ENCODE results near the gene SCLT1.

DNA sequence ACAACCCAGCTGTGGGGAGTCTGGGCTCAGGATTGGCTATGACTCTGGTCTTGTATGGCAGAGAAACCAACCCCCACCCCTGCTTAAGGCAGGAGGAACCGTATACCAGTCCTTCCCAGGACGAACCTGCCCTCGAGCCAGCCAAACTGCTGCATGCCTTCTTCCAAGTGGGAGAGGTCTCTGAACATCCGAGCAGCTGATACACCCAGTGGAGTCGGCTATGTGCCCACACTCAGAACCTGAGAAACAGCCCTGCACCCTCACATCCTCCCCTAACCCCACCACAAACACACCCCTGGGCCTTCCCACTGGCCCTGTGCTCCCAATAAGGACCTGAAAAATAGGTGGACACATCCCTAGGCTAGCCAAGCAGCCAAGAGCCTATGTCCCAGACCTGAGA is 24.4 kb upstream of the SCLT1 start:
- TF ChIP-seq EZH2 (IDR thresholded peaks at IDR 0.05; ENCODE audit: low read length), result no peak
- TF ChIP-seq, protein P1, sequence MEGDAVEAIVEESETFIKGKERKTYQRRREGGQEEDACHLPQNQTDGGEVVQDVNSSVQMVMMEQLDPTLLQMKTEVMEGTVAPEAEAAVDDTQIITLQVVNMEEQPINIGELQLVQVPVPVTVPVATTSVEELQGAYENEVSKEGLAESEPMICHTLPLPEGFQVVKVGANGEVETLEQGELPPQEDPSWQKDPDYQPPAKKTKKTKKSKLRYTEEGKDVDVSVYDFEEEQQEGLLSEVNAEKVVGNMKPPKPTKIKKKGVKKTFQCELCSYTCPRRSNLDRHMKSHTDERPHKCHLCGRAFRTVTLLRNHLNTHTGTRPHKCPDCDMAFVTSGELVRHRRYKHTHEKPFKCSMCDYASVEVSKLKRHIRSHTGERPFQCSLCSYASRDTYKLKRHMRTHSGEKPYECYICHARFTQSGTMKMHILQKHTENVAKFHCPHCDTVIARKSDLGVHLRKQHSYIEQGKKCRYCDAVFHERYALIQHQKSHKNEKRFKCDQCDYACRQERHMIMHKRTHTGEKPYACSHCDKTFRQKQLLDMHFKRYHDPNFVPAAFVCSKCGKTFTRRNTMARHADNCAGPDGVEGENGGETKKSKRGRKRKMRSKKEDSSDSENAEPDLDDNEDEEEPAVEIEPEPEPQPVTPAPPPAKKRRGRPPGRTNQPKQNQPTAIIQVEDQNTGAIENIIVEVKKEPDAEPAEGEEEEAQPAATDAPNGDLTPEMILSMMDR (optimal IDR thresholded peaks at IDR 0.05 in 1 of 3, IDR thresholded peaks at IDR 0.05 in 1 of 3, conservative IDR thresholded peaks at IDR 0.05 in 1 of 3; ENCODE audit: extremely low read depth in 1 of 3, insufficient read depth in 2 of 3, low read length in 3 of 3), result no peak

Measured in keratinocyte (primary cell).